ENCODE data around the gene DAZAP2. TPM values are rescaled to one million over a fixed set of nuclear protein-coding genes. Genes with fewer than 3 reads are reported as not detected.
"Not testable (repeated sequence)": the region's sequence is repeated elsewhere in the genome, so short reads cannot be mapped to it uniquely, and the experiment has no call there.

DAZAP2 gene
- total RNA-seq, 1 donor from 2014 or later: 212 TPM

DNA sequence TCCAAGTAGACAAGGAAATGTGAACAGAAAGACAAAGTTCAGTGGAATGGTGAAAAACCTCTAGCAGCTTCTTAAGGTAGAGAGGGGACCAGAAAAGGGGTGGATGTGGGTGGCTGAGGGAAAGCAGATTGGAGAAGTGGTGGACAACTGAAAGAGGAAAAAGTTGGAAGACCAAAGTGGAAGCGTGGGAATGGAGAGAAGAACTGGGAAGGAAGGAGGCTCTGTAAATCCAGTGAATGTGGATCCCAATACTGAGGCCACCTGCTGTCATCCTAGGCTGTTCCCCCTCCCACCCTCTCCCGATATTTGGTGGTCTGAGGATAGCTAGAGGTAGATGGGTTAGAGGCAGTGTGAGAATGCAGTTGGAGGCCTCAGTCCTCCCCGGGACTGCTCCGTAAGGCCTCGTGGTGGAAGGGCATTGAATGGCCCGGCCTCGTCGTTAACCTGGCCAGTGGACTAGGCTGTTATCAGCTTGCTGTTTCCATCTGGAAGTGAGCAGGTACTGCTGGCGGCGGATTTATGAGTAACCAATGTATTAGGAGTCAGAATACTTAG lies 19.9 kb upstream of the DAZAP2 start:
- DNase-seq (ENCODE audit: low spot score in 2 of 2): no peak
- Histone ChIP-seq H3K9me3 (no peaks in the 10 kb centered on the region), H3K4me1 (peaks cover 4 to 15% of the 10 kb centered on the region in 2 donors), H3K36me3 (no peaks in the 10 kb centered on the region), H3K4me3 (peak overlapping the region; percentile 98), H3K27ac (peak overlapping the region; percentile 99), H3K27me3 (no peaks in the 10 kb centered on the region)
- TF ChIP-seq, protein P1, sequence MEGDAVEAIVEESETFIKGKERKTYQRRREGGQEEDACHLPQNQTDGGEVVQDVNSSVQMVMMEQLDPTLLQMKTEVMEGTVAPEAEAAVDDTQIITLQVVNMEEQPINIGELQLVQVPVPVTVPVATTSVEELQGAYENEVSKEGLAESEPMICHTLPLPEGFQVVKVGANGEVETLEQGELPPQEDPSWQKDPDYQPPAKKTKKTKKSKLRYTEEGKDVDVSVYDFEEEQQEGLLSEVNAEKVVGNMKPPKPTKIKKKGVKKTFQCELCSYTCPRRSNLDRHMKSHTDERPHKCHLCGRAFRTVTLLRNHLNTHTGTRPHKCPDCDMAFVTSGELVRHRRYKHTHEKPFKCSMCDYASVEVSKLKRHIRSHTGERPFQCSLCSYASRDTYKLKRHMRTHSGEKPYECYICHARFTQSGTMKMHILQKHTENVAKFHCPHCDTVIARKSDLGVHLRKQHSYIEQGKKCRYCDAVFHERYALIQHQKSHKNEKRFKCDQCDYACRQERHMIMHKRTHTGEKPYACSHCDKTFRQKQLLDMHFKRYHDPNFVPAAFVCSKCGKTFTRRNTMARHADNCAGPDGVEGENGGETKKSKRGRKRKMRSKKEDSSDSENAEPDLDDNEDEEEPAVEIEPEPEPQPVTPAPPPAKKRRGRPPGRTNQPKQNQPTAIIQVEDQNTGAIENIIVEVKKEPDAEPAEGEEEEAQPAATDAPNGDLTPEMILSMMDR (IDR thresholded peaks at IDR 0.05): no peak
- intact Hi-C loops (cut with DNase I): loop anchor here (1.0 to 10.0 kb wide), 6 partner anchors 20 to 454 kb away; partner anchors contain the start of genes ATF1, CSRNP2, DAZAP2 and SMAGP

DNA sequence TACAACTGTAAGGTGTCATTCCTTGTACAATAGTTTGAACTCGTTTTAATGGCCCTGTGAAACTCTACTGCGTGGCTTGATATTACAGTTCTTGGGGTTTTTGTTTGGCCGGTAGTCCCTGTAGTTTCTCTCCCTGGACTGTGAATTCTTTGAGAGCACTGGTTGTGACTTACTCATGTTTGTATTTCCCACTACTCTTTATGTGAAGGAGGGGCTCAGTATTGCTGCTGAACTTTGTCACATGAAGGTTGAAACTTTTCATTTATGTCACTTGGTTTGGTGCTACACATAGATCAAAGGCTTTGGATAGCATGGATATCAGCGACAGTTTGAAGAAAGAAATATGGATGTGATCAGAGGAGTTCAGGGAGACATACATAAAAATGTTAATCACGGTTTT lies 19.3 kb upstream of the DAZAP2 start:
- TF ChIP-seq, protein P1 (IDR thresholded peaks at IDR 0.05): no peak
- peaks cover 0 to 4% of the 10 kb centered on the region in 2 donors for H3K36me3 ChIP-seq
- no peak for DNase-seq (ENCODE audit: low spot score in 2 of 2)
- no peaks in the 10 kb centered on the region for H3K9me3 ChIP-seq
- H3K4me3 ChIP-seq: peak overlapping the region in 1 of 2 donors; percentile 98
- peaks cover 4 to 15% of the 10 kb centered on the region in 2 donors for H3K4me1 ChIP-seq
- H3K27me3 ChIP-seq: no peaks in the 10 kb centered on the region
- H3K27ac ChIP-seq: peak overlapping the region; percentile 99
- intact Hi-C loops (cut with DNase I): loop anchor here (2.0 to 10.0 kb wide), 4 partner anchors 47 to 455 kb away; partner anchors contain the start of genes ATF1, SMAGP and TFCP2

DNA sequence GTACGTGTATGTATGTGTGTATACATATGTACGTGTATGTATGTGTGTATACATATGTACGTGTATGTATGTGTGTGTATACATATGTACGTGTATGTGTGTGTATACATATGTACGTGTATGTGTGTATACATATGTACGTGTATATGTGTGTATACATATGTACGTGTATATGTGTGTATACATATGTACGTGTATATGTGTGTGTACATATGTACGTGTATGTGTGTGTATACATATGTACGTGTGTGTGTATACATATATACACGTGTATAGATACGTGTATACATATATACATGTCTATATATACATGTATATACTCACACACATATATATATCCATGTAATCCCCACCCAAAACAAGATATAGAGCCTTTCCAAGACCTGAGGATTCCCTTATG lies 18.8 kb upstream of the DAZAP2 start:
- H3K9me3 ChIP-seq; DNase-seq (ENCODE audit: low spot score in 2 of 2); H3K27me3 ChIP-seq; H3K27ac ChIP-seq; H3K36me3 ChIP-seq; H3K4me3 ChIP-seq: not testable (repeated sequence)
- intact Hi-C loops (cut with DNase I): loop anchor here (2.0 to 10.0 kb wide), 4 partner anchors 47 to 455 kb away; partner anchors contain the start of genes ATF1, SMAGP and TFCP2
- H3K4me1 ChIP-seq: peaks cover 4 to 15% of the 10 kb centered on the region in 2 donors

DNA sequence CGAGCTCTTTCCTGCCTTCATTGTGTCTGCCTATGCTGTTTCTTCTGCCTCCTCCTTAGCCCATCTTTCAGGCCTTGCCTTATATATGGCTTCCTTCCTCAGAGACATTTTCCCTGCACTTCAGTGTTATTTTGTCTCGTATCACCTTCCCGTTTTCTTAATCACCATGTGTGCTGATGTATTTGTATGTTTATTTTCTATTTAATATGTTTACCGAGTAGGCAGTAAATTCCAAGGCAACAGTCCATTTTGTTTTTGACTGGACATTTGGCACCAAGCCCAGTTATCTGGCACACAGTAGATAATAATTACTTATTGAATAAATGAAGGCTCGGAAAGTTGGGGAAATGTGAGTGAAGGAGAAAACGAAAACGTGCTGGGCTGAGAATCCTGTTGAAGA lies 16.2 kb upstream of the DAZAP2 start:
- intact Hi-C loops (cut with DNase I): no loop called here
- Histone ChIP-seq H3K36me3 (peaks cover 0 to 4% of the 10 kb centered on the region in 2 donors), H3K4me3 (no peak overlapping the region), H3K27me3 (no peaks in the 10 kb centered on the region), H3K27ac (no peak overlapping the region), H3K9me3 (no peaks in the 10 kb centered on the region), H3K4me1 (peaks cover 4 to 10% of the 10 kb centered on the region in 2 donors)
- TF ChIP-seq, protein P1 (IDR thresholded peaks at IDR 0.05): no peak
- DNase-seq (ENCODE audit: low spot score in 2 of 2): no peak

DNA sequence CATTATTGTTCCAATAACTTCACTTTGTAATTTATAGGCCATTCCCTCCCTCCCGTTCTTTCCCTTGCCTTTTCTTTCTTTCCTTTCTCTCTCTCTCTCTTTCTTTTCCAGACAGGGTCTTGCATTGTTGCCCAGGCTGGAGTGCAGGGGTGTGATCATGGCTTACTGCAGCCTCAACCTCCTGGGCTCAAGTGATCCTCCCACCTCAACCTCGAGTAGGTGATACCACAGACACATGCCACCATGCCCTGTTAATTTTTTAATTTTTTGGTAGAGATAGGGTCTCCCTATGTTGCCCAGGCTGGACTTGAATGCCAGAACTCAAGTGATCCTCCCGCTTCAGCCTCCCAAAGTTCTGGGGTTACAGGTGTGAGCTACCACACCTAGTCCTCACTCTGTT lies 14.0 kb upstream of the DAZAP2 start:
- Histone ChIP-seq H3K4me3 (no peak overlapping the region), H3K36me3 (peaks cover 0 to 4% of the 10 kb centered on the region in 2 donors), H3K4me1 (no peaks in the 10 kb centered on the region), H3K27me3 (no peaks in the 10 kb centered on the region), H3K9me3 (no peaks in the 10 kb centered on the region), H3K27ac (no peak overlapping the region)
- intact Hi-C loops (cut with DNase I): no loop called here
- TF ChIP-seq, protein P1 (IDR thresholded peaks at IDR 0.05): no peak
- no peak for DNase-seq (ENCODE audit: low spot score in 2 of 2)

DNA sequence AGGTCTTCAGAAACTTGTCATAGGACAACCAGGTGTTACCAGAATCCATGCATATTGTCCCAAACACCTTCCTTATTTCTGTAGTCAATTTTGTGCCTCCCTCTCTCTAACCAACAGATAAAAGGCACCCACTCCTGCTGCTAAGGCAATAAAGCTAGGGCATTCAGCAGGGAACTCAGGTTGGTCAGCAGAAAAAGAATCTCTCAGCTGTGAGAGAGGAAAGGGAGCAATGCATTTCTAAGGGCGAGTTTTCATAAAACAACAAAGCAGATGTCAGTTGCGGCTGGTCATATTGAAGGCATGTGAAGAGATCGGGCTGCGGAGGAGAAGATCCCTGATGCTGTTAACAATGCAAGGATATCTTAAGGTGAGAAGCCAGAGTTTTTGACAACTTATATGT lies 13.4 kb upstream of the DAZAP2 start:
- no peaks in the 10 kb centered on the region for H3K9me3 ChIP-seq
- H3K4me3 ChIP-seq: no peak overlapping the region
- no peak overlapping the region for H3K27ac ChIP-seq
- H3K36me3 ChIP-seq: peaks cover 0 to 4% of the 10 kb centered on the region in 2 donors
- H3K27me3 ChIP-seq: no peaks in the 10 kb centered on the region
- no peaks in the 10 kb centered on the region for H3K4me1 ChIP-seq
- intact Hi-C loops (cut with DNase I): no loop called here
- TF ChIP-seq, protein P1 (IDR thresholded peaks at IDR 0.05): no peak
- DNase-seq (ENCODE audit: low spot score in 2 of 2): no peak

Data from ascending aorta (tissue), 2 donors.